HG02642 (cell line): ENCODE results near the gene ZGLP1.
A peak's percentile ranks its signal among the peaks of the same experiment; 100 is the strongest.

Experiments used
- ATAC-seq: cut with Tn5 transposase; IDR thresholded peaks from one replicate; pipeline ENCODE4 v1.9.1; 2021; ENCODE audit warnings: mild to moderate bottlenecking; ENCODE audit not compliant: unreplicated experiment, poor library complexity

ZGLP1 gene

DNA sequence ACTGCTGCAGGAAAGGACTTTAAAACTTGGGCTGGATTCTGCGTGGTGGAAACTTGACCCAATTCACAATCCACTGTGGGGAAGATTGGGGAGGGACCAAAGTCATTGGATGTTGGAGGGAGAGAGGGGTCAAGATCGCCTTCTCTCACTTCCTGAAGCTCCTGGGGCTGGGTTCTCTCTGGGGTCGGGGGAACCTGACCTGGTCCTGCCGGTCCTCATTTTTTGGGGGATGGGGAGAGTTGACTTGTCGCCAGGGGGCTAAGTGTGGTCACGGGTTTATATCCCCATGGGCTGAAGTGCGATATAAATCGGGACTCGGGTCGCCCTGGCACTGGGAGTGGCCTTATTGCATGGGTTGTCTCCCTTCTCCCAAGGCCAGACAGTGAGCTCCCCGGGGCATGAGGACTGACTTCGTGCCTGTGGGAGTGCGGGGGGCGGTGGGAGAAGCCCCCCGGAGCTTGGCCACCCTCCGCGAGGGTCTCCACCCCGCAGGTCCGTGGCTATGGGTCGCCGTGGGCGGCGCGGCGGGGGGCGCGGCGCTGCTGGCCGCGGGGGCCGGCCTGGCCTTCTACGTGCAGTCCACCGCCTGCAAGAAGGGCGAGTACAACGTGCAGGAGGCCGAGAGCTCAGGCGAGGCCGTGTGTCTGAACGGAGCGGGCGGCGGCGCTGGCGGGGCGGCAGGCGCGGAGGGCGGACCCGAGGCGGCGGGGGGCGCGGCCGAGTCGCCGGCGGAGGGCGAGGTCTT, 13.6 kb downstream of the ZGLP1 start:
- ATAC-seq = no peak

GRCh38 chr19:10295305-10295846, 14.2 kb downstream of the ZGLP1 start:
- peak; percentile 40 for ATAC-seq

DNA sequence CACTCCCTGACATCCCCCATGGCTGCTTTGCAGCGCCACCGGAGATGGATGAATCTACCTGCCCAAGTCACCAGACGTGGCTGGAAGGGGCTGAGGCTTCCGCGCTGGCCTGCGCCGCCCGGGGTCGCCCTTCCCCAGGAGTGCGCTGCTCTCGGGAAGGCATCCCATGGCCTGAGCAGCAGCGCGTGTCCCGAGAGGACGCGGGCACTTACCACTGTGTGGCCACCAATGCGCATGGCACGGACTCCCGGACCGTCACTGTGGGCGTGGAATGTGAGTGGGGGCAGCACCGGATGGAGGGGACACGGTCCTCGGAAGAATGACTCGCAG, 15.3 kb downstream of the ZGLP1 start:
- no peak for ATAC-seq

GRCh38 chr19:10293637-10294367, 15.8 kb downstream of the ZGLP1 start:
- no peak for ATAC-seq

DNA sequence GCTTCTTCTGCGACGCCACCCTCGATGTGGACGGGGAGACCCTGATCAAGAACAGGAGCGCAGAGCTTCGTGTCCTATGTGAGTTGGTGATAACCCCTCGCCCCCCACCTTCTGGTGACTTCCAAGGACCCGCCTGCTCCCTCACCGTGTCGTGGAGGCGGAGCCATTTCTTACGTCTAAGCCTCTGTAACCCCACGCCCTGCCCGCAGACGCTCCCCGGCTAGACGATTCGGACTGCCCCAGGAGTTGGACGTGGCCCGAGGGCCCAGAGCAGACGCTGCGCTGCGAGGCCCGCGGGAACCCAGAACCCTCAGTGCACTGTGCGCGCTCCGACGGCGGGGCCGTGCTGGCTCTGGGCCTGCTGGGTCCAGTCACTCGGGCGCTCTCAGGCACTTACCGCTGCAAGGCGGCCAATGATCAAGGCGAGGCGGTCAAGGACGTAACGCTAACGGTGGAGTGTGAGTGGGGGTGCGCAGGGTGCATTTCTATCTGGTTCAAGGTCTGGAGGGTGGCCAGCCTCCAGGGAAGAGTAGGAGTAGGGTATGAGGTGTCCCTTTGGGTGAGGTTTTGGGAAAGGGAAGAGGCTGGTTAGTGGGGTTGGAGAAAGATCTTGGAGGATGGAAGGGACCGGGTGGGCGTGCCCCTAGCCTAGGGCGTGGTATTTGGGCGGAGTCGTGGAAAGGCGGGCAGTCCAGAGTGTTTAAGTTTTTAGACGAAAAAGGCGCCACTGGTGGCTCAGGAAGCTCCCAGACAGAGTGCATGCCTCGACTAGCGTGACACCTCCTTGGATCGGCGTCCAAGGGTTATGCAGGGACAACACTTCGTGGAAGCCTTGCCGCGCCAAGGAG, 16.6 kb downstream of the ZGLP1 start:
- ATAC-seq = no peak

- peak; percentile 58 for ATAC-seq
Measured at GRCh38 chr19:10292206-10292788, 17.3 kb downstream of the ZGLP1 start.

DNA sequence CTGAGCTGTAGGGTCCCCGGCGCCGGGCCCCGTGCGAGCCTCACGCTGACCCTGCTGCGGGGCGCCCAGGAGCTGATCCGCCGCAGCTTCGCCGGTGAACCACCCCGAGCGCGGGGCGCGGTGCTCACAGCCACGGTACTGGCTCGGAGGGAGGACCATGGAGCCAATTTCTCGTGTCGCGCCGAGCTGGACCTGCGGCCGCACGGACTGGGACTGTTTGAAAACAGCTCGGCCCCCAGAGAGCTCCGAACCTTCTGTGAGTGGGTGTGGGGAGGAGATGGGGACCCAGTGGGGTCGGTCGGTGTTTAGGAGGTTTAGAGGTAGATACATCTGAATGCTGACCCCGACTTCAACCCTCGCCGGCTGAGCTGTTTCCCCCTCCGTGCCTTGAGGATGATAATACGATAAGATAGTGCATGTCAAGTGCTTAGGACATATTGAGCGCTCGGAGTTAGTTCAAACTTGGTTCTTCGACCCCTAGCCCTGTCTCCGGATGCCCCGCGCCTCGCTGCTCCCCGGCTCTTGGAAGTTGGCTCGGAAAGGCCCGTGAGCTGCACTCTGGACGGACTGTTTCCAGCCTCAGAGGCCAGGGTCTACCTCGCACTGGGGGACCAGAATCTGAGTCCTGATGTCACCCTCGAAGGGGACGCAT, 17.9 kb downstream of the ZGLP1 start:
- no peak for ATAC-seq

GRCh38 chr19:10290876-10291553, 18.6 kb downstream of the ZGLP1 start:
- ATAC-seq = no peak

- ATAC-seq = no peak
Measured at GRCh38 chr19:10290357-10290875, 19.2 kb downstream of the ZGLP1 start.

DNA sequence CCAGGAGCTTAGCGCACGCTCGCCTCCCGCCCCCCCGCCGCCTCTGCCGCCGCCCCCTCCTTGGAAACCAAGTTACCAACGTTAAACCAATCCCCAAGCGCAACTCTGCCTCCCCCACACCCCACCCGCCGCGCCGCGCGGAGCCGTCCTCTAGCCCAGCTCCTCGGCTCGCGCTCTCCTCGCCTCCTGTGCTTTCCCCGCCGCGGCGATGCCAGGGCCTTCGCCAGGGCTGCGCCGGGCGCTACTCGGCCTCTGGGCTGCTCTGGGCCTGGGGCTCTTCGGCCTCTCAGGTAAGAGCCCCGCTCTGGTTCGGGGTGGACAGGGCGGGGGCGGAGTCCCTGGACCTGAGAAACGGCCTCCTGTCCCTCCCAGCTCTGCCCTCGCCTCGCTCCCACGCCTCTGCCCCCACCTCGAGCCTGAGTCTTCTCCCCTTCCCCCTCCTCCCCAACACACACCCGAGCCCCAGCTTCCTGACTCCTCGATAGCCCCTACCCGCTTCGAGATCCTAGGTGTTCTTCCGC, 19.7 kb downstream of the ZGLP1 start, which contains the start of gene ICAM5:
Gene ICAM5 (plus strand): TSS at position 117 of the 521 bp plus-strand sequence. CDS start 92 bp downstream, at position 209.
- ATAC-seq = no peak

GRCh38 chr19:10289167-10289835, 20.3 kb downstream of the ZGLP1 start:
- no peak for ATAC-seq

GRCh38 chr19:10288662-10289166, 20.9 kb downstream of the ZGLP1 start:
- ATAC-seq = no peak

GRCh38 chr19:10286803-10287737, 22.5 kb downstream of the ZGLP1 start, which contains the start of gene ICAM4:
ICAM4 (plus strand) TSS chr19:10286955; CDS start chr19:10287013, 58 bp downstream.
- ATAC-seq = no peak

DNA sequence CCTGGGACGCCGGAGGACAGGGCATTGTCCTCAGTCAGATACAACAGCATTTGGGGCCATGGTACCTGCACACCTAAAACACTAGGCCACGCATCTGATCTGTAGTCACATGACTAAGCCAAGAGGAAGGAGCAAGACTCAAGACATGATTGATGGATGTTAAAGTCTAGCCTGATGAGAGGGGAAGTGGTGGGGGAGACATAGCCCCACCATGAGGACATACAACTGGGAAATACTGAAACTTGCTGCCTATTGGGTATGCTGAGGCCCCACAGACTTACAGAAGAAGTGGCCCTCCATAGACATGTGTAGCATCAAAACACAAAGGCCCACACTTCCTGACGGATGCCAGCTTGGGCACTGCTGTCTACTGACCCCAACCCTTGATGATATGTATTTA, 24.2 kb downstream of the ZGLP1 start:
- no peak for ATAC-seq

DNA sequence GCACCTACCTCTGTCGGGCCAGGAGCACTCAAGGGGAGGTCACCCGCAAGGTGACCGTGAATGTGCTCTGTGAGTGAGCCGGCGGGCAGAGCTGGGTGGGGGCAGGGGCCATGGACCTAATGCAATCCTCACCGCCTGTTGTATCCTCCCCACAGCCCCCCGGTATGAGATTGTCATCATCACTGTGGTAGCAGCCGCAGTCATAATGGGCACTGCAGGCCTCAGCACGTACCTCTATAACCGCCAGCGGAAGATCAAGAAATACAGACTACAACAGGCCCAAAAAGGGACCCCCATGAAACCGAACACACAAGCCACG, 24.7 kb downstream of the ZGLP1 start:
- no peak for ATAC-seq

DNA sequence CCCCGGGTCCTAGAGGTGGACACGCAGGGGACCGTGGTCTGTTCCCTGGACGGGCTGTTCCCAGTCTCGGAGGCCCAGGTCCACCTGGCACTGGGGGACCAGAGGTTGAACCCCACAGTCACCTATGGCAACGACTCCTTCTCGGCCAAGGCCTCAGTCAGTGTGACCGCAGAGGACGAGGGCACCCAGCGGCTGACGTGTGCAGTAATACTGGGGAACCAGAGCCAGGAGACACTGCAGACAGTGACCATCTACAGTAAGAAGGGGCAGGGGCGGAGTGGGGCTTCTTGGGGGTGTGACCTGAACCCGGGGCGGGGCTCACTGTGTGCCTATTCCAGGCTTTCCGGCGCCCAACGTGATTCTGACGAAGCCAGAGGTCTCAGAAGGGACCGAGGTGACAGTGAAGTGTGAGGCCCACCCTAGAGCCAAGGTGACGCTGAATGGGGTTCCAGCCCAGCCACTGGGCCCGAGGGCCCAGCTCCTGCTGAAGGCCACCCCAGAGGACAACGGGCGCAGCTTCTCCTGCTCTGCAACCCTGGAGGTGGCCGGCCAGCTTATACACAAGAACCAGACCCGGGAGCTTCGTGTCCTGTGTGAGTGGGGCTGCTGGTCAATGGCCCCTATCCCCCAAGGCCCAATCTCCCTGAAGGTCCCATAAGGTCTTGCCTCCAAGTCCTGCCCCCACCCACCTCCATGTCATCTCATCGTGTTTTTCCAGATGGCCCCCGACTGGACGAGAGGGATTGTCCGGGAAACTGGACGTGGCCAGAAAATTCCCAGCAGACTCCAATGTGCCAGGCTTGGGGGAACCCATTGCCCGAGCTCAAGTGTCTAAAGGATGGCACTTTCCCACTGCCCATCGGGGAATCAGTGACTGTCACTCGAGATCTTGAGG, 25.3 kb downstream of the ZGLP1 start:
- ATAC-seq = no peak
